IPS-18c (cell line): ENCODE results near the gene EXOC2.

Source experiments
- H3K4me3 ChIP-seq: 2 replicates; pipeline ENCODE4 v1.7.0; 2013; ENCODE audit warnings: low read depth, mild to moderate bottlenecking, low read length, moderate library complexity; ENCODE audit not compliant: insufficient read depth
- H3K9me3 ChIP-seq: one replicate; pipeline ENCODE4 v1.6.1; 2013; ENCODE audit warnings: mild to moderate bottlenecking, low read length, moderate library complexity; ENCODE audit not compliant: control insufficient read depth, insufficient read depth

The EXOC2 gene

DNA sequence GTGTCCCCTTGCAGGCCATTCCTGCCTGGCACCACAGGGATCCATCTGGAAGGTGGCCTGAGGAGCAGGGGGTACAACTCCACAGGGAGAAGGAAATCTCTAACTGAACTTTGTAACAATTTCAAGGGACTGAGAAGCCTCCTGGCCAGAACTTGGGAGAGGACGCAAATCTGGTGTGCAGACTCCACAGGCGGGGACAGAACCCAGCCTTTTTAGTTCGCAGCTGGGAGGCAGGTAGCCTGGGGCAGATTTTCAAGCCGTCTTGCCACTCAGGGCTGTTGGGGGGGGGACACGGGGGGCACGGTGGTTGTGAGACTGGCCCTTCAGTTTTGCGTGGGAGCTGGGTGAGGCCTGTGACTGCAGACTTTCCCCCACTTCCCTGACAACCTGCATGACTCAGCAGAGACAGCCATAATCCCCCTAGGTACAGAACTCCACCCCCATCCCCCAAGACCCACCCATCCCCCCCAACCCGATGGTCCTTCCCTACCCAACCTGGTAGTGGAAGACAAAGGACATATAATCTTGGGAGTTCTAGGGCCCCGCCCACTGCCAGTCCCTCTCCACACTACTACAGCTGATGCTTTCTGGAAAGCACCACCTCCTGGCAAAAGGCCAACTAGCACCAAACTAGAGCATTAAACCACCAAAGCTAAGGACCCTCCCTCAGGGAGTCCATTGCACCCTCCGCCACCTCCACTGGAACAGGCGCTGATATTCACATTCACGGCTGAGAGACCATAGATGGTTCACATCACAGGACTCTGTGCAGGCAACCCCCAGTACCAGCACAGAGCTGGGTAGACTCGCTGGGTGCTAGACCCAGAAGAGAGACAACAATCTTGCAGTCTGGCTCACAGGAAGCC, 33.0 kb downstream of the EXOC2 start:
- Histone ChIP-seq H3K4me3 (no peak overlapping the region), H3K9me3 (no peaks in the 10 kb centered on the region)

GRCh38 chr6:658244-658643, 34.7 kb downstream of the EXOC2 start:
- Histone ChIP-seq H3K9me3 (no peaks in the 10 kb centered on the region), H3K4me3 (no peak overlapping the region)

- H3K9me3 ChIP-seq: no peaks in the 10 kb centered on the region
These were observed 35.2 kb downstream of the EXOC2 start for GRCh38 chr6:657743-658142.

DNA sequence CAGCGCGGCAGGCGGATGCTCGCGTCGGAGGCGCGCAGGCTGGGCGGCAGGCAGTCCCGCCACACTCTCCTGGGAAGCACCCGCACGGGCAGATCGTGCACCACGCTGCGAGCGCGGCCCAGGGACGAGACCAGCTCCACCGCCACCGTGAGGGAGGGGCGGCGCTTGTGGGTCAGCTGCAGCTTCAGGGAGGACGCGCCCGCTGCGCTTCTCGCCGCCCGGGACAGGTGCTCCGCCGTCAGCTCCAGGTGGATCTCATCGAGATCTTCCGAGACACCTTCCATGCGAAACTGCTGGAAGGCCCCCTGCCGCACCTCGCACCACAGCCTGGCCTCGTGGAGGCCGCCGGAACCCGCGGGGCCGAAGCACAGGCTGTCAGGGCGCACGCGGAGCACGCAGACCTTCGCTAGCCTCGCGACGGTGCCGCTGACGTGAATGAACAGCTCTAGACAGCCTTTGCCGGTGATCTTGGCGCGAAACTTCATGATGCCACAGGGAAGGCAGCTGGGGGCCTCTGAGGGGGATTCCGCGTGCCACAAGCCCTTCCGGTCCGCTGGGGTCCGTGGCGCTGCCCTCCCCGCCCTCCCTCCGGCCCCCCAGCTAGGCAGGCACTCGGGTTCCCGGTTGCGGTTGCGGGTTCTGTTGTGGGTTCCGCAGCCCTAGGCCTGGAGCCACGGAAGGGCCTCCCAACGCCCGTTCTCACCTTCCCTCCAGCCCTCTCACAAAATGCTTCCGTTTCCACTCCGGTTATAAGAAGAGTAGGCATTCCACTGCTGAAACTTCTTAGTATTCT, 36.3 kb downstream of the EXOC2 start, which contains the start of gene HUS1B:
Gene HUS1B (minus strand): TSS at position 641 of the 793 bp plus-strand sequence. CDS start 156 bp downstream, at position 485.
- no peak within 1 kb of the TSS for H3K4me3 ChIP-seq
- H3K9me3 ChIP-seq: no peaks in the 10 kb centered on the region

More at GRCh38 chr6:657743-658142, 35.2 kb downstream of the EXOC2 start:
- H3K4me3 ChIP-seq: no peak overlapping the region

DNA sequence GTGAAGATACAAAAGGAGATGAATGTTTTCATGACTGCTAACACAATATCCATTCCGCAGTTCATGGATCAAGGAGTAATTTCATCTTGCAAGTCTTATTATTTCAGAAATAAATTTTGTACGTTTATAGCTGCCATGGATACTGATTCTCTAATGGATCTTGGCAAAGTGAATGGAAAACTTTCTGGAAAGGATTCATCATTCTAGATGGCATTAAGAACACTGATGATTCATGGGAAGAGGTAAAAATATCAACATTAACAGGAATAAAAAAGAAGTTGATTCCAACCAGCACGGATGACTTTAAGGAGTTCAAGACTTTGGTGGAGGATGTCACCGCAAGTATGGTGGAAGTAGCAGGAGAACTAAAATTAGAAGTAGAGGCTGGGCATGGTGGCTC, 38.8 kb downstream of the EXOC2 start:
- Histone ChIP-seq H3K9me3 (no peaks in the 10 kb centered on the region), H3K4me3 (no peak overlapping the region)

- H3K4me3 ChIP-seq: no peak overlapping the region
These were observed 40.1 kb downstream of the EXOC2 start for GRCh38 chr6:652865-653264.

GRCh38 chr6:650098-650497, 42.8 kb downstream of the EXOC2 start:
- Histone ChIP-seq H3K9me3 (no peaks in the 10 kb centered on the region), H3K4me3 (no peak overlapping the region)

More at GRCh38 chr6:652865-653264, 40.1 kb downstream of the EXOC2 start:
- H3K9me3 ChIP-seq: no peaks in the 10 kb centered on the region

GRCh38 chr6:642805-643204, 50.1 kb downstream of the EXOC2 start:
- Histone ChIP-seq H3K4me3 (no peak overlapping the region), H3K9me3 (no peaks in the 10 kb centered on the region)

GRCh38 chr6:641225-641985, 51.5 kb downstream of the EXOC2 start:
- Histone ChIP-seq H3K4me3 (no peak overlapping the region), H3K9me3 (no peaks in the 10 kb centered on the region)

- H3K4me3 ChIP-seq: no peak overlapping the region
- no peaks in the 10 kb centered on the region for H3K9me3 ChIP-seq
These were observed 56.5 kb downstream of the EXOC2 start for GRCh38 chr6:636488-636887.

DNA sequence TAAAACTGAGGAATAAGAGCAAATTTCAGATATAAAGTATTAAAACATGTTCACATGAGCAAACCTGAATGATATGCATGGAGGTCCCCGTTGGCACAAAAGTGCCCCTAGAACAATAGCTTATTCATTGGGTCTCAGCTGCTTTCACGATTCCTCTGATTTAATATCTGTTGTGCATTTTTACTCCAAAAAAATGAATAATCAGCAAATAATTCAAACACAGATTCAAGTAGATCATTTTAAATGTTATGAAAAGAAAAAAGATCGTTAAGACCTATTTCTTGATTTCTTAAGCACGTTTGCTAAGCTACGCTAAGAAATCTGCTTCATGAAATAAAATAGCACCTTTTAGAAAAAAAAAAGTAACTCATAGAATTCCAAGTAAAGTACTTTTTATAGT, 57.7 kb downstream of the EXOC2 start:
- Histone ChIP-seq H3K9me3 (no peaks in the 10 kb centered on the region), H3K4me3 (no peak overlapping the region)

DNA sequence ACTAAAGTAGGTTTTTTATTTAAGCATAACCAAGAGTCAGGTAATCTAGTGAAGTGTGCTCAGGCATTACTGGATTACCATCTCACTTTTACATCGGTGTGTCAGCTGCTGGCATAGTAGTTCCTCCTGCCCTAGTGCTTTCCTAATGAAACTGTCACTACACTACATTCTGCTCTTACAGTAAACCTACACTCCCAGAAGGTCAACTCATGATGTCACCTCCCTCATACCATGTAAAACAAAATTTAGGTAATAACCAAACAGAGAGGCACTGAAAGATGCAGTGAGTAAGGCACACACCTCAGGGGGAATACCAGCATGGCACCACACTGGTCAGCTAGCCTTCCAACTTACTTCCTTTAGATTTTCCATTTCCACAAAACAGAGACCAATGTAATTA, 59.3 kb downstream of the EXOC2 start:
- H3K4me3 ChIP-seq: no peak overlapping the region
- no peaks in the 10 kb centered on the region for H3K9me3 ChIP-seq

- H3K4me3 ChIP-seq: no peak overlapping the region
- H3K9me3 ChIP-seq: no peaks in the 10 kb centered on the region
These were observed 64.2 kb downstream of the EXOC2 start for GRCh38 chr6:628766-629165.

- H3K9me3 ChIP-seq: no peaks in the 10 kb centered on the region
- H3K4me3 ChIP-seq: no peak overlapping the region
These were observed 66.7 kb downstream of the EXOC2 start for GRCh38 chr6:626236-626635.

DNA sequence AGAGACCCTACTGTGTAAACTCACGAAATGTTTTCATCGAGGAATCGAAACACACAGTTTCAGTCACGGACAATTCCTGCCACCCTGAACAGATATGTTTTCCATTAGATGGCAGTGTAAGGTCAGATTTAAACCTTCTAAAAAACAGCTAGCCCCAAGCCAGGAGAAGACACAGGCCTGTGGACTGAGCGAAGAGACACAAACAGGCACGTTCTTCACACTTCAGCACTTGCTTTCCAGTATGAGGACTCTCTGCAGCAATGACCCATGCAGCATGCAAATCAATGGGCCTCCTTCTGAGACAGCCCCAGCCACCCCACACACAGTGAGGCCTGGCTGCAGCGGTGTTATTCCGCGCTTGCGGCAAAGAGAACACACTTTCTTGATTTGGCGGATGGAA, 68.0 kb downstream of the EXOC2 start:
- H3K4me3 ChIP-seq: no peak overlapping the region
- H3K9me3 ChIP-seq: no peaks in the 10 kb centered on the region

DNA sequence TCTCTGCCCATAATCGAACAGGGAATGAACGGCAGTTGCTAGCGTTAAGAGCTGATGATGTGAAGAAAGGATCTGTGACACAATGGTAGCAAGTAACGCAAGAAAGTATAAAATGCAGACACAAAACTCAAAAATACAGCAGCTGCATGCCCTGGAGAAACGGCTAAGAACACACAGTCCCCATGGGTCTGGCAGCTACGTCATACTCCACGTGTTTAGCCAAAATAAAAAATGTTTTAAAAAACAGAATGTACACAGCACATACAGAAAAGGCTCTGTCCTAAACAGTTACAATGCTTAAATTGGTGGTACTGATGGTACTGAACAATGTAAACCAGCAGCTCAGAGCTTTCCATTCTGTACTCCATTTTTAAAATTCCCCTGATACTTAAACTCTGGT, 70.5 kb downstream of the EXOC2 start:
- Histone ChIP-seq H3K9me3 (no peaks in the 10 kb centered on the region), H3K4me3 (no peak overlapping the region)

DNA sequence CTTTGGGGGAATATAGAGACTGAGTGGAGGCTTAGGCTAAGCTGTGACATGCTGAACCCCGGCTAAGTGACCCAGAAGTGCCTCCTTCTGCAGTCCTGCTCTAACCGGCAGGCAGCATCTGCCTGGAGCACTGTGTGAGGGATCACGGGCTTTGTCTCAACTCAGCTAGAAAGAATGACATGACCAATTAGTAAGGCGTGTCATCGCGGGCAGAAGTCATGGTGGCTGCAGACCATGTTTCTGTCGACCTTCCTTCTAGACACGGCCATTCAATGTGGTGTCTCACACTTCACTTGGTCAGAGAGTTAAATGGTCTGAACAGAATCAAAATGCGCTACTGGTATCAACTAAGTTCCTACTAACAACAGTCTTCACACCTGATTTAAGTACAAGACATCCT, 71.0 kb downstream of the EXOC2 start:
- Histone ChIP-seq H3K9me3 (no peaks in the 10 kb centered on the region), H3K4me3 (no peak overlapping the region)
